ENCODE results near the gene ETDC. TPM values are rescaled to one million over a fixed set of nuclear protein-coding genes. Genes with fewer than 3 reads are reported as not detected.

Gene ETDC
- total and polyA plus RNA-seq, 8 donors, result not detected

DNA sequence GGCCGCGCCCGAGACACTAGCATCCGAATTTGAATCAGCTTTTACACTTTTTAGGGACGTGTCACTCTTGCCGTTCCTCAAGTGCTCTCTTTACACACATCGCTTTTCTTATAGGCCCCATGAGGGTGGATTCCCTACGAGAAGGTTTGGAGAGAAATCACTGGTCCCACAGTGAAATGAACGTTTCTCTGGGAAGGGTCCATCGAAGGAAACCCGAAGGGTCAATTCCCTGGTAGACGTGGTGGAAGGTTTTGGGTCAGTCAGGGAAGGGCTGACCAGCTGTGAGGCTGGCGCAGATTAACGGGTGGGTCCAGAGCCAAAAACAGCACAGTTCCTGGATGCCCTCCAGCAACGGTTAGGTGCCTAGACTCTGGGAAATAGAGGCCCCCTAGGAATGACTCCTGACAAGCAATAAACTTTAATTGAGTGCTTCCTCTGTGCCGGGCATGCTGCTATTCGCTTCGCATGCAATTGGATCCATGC lies 35.9 kb downstream of the ETDC start:
- ATAC-seq (peak; percentile 32 to 44 (median 38)), FAIRE-seq (no peak), DNase-seq (peak in 4 of 6 donors; percentile 34 to 69 (median 60))
- peaks cover 0 to 7% (median 0%) of the 10 kb centered on the region in 3 donors for H3K4me1 ChIP-seq
- no peaks in the 10 kb centered on the region for H3K9me3 ChIP-seq
- intact Hi-C loops (cut with DNase I), result no loop called here
- TF ChIP-seq, protein P1, sequence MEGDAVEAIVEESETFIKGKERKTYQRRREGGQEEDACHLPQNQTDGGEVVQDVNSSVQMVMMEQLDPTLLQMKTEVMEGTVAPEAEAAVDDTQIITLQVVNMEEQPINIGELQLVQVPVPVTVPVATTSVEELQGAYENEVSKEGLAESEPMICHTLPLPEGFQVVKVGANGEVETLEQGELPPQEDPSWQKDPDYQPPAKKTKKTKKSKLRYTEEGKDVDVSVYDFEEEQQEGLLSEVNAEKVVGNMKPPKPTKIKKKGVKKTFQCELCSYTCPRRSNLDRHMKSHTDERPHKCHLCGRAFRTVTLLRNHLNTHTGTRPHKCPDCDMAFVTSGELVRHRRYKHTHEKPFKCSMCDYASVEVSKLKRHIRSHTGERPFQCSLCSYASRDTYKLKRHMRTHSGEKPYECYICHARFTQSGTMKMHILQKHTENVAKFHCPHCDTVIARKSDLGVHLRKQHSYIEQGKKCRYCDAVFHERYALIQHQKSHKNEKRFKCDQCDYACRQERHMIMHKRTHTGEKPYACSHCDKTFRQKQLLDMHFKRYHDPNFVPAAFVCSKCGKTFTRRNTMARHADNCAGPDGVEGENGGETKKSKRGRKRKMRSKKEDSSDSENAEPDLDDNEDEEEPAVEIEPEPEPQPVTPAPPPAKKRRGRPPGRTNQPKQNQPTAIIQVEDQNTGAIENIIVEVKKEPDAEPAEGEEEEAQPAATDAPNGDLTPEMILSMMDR (IDR thresholded peaks at IDR 0.05), result no peak
- 2 to 33% methylated on average over 18 of the region's 18 CpGs for WGBS, 2 donors
- H3K27me3 ChIP-seq, result no peaks in the 10 kb centered on the region
- no peaks in the 10 kb centered on the region for H3K36me3 ChIP-seq
- peak overlapping the region; percentile 79 to 95 (median 84) for H3K27ac ChIP-seq
- H3K4me3 ChIP-seq, result peak overlapping the region; percentile 33 to 60 (median 48)

DNA sequence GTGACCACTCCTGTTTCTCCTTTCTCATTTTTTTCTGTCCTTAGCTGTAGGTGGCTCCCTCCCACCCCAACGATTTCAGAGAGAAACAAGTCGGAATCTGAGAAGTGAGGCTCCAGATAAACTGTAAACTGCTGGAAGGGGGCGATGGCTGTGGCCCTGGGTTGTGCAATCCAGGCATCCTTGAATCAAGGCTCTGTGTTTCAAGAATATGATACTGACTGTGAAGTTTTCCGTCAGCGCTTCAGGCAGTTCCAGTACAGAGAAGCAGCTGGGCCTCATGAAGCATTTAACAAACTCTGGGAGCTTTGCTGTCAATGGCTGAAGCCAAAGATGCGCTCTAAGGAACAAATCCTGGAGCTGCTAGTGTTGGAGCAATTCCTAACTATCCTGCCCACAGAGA lies 37.7 kb downstream of the ETDC start:
- H3K27me3 ChIP-seq, result no peaks in the 10 kb centered on the region
- TF ChIP-seq, protein P1 (IDR thresholded peaks at IDR 0.05), result no peak
- ATAC-seq, result no peak
- DNase-seq, result no peak
- no peaks in the 10 kb centered on the region for H3K36me3 ChIP-seq
- WGBS, 2 donors, result 59 to 82% methylated on average over 6 of the region's 6 CpGs
- no peak overlapping the region for H3K27ac ChIP-seq
- intact Hi-C loops (cut with DNase I), result no loop called here
- H3K4me3 ChIP-seq, result no peak overlapping the region
- no peaks in the 10 kb centered on the region for H3K4me1 ChIP-seq
- H3K9me3 ChIP-seq, result no peaks in the 10 kb centered on the region
- FAIRE-seq, result no peak

DNA sequence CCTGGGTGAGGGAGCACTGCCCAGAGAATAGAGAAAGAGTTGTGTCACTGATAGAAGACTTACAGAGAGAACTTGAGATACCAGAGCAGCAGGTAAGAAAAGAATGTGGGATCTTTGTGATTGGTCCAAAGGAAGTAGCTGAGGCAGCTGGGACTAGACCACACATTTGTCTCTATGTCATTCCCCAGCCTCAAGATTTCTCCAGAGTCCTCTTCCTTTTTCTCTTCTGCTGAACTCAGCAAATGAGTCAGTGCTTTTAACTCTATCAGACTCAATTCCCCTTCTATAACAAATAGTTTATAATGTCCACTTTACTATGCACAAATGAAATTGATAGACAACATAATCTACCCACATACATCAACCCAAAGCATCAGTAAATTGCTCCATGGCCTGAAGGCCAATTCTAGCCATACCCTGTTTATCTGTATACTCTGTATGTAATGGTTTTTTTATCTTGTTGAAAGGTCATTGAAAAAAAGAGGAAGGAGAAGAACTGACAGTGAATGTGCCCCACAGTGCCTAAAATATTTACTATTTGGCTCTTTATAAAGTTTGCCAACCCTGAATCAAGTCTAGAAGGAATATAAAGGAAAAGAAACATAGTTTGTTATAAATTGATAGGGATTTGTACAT lies 38.2 kb downstream of the ETDC start:
- ATAC-seq, result no peak
- H3K4me1 ChIP-seq, result no peaks in the 10 kb centered on the region
- DNase-seq, result no peak
- H3K9me3 ChIP-seq, result no peaks in the 10 kb centered on the region
- intact Hi-C loops (cut with DNase I), result no loop called here
- H3K4me3 ChIP-seq, result no peak overlapping the region
- TF ChIP-seq, protein P1 (IDR thresholded peaks at IDR 0.05), result no peak
- no peaks in the 10 kb centered on the region for H3K36me3 ChIP-seq
- FAIRE-seq, result no peak
- H3K27ac ChIP-seq, result no peak overlapping the region
- no peaks in the 10 kb centered on the region for H3K27me3 ChIP-seq

DNA sequence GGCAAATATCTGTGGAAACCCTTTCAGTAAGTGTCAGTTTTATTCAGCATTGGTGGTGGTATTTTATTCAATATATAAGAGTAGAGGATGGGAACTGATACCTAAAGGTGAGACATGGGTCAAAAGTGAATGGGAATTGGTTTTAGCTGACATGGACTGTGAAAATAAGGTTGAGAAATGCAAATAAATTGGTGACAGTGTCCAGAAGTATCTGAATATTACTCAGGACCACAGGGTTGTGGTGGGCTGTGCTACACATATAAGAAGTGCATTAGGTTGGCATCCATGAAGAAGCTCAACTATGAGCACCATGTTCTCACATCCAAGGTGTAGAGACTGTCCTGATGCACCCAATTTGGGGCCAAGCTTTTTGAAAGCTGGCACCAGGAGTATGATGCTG lies 45.0 kb downstream of the ETDC start:
- ATAC-seq, result no peak
- no peak for DNase-seq
- TF ChIP-seq, protein P1 (IDR thresholded peaks at IDR 0.05), result no peak
- Histone ChIP-seq H3K36me3 (no peaks in the 10 kb centered on the region), H3K27ac (no peak overlapping the region), H3K27me3 (no peaks in the 10 kb centered on the region), H3K4me3 (no peak overlapping the region), H3K9me3 (no peaks in the 10 kb centered on the region), H3K4me1 (no peaks in the 10 kb centered on the region)
- intact Hi-C loops (cut with DNase I), result no loop called here
- no peak for FAIRE-seq

Other genes with a start within 250 kb of the ETDC start
- gene SMIM10L2B, start 210.8 kb upstream of the ETDC start, total RNA-seq, result under 1 TPM; 0.37 to 0.67 (median 0.59) TPM
- gene SMIM10L2B, start 210.8 kb upstream of the ETDC start, polyA plus RNA-seq, result 1 to 10 TPM in 1 of 2 donors, under 1 TPM in 1; 0.80 to 1.2 TPM
- gene ETDB, start 189.0 kb upstream of the ETDC start, total RNA-seq, result not detected
- gene ETDB, start 189.0 kb upstream of the ETDC start, polyA plus RNA-seq, result not detected
- gene CT55, start 138.1 kb upstream of the ETDC start, total RNA-seq, result under 1 TPM in 1 of 6 donors, not detected in 5; 0.09 TPM
- not detected for gene CT55, start 138.1 kb upstream of the ETDC start, polyA plus RNA-seq
- gene ETDA, start 57.4 kb upstream of the ETDC start, total RNA-seq, result not detected
- not detected for gene ETDA, start 57.4 kb upstream of the ETDC start, polyA plus RNA-seq
- 1 to 10 TPM; 4.4 to 6.4 (median 4.7) TPM for gene ZNF75D, start 34.6 kb downstream of the ETDC start, total RNA-seq
- 10 to 100 TPM in 1 of 2 donors, 1 to 10 TPM in 1; 8.1 to 10.3 TPM for gene ZNF75D, start 34.6 kb downstream of the ETDC start, polyA plus RNA-seq
- gene ZNF449, start 35.3 kb downstream of the ETDC start, total RNA-seq, result 1 to 10 TPM; 2.4 to 5.7 (median 3.5) TPM
- 1 to 10 TPM; 3.1 to 9.6 TPM for gene ZNF449, start 35.3 kb downstream of the ETDC start, polyA plus RNA-seq
- gene SMIM10L2A, start 112.5 kb downstream of the ETDC start, total RNA-seq, result 1 to 10 TPM; 1.3 to 2.3 (median 1.6) TPM
- gene SMIM10L2A, start 112.5 kb downstream of the ETDC start, polyA plus RNA-seq, result 1 to 10 TPM; 1.3 to 1.6 TPM
- 1 to 10 TPM; 1.0 to 4.1 (median 1.5) TPM for gene INTS6L, start 211.2 kb downstream of the ETDC start, total RNA-seq
- gene INTS6L, start 211.2 kb downstream of the ETDC start, polyA plus RNA-seq, result 1 to 10 TPM; 3.9 to 9.9 TPM

Data from pancreas (tissue), 10 donors.